NCI-H1105 treated with DMSO at 0.1 percent for 48 hours (cell line): ENCODE results near the gene CYP21A2.
"Not testable (repeated sequence)": the region's sequence is repeated elsewhere in the genome, so short reads cannot be mapped to it uniquely, and the experiment has no call there.

Experiments used
- DNase-seq: peaks from one replicate; lab custom pipeline; 2025; lab: John Stamatoyannopoulos, UW

Gene CYP21A2

DNA sequence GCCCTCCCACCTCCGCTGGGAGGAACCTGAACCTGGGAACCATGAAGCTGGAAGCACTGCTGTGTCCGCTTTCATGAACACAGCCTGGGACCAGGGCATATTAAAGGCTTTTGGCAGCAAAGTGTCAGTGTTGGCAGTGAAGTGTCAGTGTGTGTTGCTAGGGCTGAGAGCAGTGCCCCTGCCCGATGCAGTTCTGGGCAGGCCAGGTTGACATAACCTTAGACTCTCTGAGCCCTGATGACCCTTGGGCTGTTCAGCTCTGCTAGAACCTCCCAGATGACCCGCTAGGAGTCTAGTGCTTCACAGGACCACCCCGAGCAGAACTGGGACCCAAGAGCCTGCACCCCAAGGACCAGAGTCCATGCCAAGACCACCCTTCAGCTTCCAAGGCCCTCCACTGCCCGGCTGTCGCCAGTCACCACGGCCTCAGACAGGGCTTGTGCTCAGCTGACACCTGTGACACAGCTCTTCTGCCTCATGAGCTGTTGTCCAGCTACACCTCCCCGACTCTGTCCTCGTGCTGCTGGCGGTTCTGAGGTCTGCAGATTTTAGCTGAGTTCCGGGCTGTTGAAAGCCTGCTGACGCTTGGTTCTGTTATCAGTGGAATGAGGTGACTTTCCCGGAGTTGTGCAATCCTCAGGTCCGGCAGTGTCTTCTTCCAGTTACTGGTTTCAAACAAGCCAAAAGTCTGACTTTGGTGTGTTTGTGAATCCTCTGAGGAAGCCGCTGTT is 2.8 kb upstream of the CYP21A2 start:
- DNase-seq, result not testable (repeated sequence)

DNA sequence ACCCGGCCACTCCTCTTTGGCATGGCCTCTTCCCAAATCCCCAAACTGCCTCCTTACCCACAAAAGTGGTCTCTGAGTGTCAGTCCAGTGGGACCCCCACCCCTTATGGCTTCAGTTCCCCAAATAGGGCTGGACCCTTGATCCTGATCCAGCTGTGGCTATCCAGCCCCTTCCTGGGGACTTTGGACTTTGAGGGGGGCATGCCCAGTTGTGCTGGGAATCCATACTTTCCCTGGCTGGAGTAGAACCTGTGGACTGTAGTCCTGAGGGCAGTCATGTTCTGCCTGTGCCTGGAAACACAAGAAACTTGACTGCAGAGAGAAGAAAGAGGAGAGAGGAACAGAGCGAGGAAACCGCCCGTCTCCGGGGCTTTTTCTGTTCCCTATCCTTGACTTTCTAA is 1.1 kb upstream of the CYP21A2 start:
- not testable (repeated sequence) for DNase-seq

DNA sequence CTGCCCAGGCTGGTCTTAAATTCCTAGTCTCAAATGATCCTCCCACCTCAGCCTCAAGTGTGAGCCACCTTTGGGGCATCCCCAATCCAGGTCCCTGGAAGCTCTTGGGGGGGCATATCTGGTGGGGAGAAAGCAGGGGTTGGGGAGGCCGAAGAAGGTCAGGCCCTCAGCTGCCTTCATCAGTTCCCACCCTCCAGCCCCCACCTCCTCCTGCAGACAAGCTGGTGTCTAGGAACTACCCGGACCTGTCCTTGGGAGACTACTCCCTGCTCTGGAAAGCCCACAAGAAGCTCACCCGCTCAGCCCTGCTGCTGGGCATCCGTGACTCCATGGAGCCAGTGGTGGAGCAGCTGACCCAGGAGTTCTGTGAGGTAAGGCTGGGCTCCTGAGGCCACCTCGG is 663 bp downstream of the CYP21A2 start:
- DNase-seq, result not testable (repeated sequence)

GRCh38 chr6:32039321-32040274 is 1.4 kb downstream of the CYP21A2 start:
- not testable (repeated sequence) for DNase-seq

DNA sequence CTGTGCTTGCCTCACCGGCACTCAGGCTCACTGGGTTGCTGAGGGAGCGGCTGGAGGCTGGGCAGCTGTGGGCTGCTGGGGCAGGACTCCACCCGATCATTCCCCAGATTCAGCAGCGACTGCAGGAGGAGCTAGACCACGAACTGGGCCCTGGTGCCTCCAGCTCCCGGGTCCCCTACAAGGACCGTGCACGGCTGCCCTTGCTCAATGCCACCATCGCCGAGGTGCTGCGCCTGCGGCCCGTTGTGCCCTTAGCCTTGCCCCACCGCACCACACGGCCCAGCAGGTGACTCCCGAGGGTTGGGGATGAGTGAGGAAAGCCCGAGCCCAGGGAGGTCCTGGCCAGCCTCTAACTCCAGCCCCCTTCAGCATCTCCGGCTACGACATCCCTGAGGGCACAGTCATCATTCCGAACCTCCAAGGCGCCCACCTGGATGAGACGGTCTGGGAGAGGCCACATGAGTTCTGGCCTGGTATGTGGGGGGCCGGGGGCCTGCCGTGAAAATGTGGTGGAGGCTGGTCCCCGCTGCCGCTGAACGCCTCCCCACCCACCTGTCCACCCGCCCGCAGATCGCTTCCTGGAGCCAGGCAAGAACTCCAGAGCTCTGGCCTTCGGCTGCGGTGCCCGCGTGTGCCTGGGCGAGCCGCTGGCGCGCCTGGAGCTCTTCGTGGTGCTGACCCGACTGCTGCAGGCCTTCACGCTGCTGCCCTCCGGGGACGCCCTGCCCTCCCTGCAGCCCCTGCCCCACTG is 2.3 kb downstream of the CYP21A2 start:
- not testable (repeated sequence) for DNase-seq

GRCh38 chr6:32041050-32041321 is 2.8 kb downstream of the CYP21A2 start:
- DNase-seq, result not testable (repeated sequence)

- DNase-seq, result not testable (repeated sequence)
Measured at GRCh38 chr6:32041385-32041784, 3.2 kb downstream of the CYP21A2 start.

DNA sequence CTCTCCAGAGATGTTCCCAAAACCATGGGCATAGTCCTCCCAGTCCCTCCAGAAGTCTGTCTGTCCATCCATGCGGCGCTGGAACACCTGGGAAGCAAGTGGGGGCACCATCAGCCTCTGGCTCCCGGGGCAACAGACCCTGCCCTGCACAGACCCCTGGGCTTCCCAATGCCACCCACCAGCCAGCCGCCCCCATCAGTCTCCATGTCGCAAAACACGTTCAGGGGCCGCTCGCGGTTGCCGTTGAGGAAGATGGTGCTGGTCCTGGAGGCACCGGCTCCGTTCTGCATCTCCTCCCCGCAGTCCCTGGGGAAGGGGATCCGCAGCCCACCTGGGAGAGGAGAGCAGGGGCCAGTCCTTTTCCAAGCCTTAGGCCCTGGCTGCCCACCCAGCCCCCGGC is 4.1 kb downstream of the CYP21A2 start:
- DNase-seq, result not testable (repeated sequence)

GRCh38 chr6:32043589-32044380 is 5.6 kb downstream of the CYP21A2 start:
- not testable (repeated sequence) for DNase-seq

DNA sequence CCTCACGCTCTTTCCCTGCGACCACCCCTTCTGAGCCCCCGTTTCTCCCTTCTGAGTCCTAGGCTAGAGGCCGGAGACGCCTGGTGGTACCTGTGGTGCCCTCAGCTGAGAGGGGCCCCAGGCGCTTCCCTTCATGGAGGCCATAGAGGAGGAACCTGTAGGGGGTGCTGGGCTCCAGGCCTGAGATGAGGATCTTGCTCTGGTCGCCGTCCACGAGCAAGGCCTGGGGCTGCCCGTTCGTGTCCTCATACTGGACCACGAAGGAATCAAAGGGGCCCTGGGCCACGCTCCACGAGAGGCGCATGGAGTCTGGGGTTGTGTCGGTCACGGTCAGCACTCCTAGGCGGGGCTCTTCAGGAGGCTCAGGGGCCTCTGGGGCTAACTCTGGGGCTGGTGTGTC is 6.7 kb downstream of the CYP21A2 start:
- DNase-seq, result not testable (repeated sequence)

DNA sequence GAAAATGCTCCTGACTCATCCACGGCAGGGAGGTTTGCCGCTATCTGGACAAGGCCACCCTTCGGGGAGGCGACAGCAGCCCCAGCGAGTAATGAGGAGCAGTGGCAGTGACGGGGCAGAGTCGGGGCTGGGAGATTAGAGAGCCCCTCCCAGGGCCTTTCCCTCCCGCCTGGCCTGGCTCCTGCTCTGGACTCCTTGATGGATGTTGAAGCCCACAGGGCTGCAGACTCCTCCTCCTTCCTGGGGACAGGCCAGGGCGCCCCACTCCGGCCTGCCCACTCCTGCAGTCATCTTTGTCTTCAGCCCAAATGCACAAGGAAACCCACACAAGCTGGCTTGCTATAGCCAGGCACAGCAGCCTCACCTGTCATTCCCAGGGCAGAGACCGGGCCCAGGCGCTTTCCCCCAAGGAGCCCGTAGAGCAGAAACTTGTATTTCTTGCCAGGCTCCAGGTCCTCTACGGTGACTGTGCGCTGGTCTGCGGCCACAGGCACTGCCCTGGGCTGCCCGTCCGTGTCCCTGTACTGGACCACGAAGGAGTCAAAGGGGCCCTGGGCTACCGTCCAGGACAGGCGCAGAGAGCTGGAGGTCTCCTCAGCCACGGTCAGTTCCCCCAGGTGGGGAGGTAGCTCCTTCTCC is 7.7 kb downstream of the CYP21A2 start:
- DNase-seq, result no peak

- peak; percentile 14 for DNase-seq
Measured at GRCh38 chr6:32046450-32047083, 8.4 kb downstream of the CYP21A2 start.

DNA sequence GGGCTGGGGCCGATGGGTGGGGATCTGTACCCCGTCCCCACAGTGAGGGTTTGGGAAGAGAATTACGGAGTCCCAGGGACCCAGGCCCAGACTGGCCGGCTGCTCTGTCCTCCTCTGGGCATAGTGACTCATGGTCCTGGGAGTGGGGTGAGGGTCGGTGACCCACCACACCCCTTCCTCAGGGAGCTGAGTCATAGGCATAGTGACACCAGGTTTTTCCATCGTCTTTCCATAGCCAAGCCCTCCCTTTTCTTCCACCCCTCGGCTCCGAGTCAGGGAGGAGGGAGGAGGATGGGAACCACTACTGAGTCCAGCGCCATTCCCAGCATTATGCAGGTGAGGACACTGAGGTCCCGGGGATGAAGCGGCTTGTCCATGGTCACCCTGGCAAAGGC is 8.9 kb downstream of the CYP21A2 start:
- no peak for DNase-seq

- no peak for DNase-seq
Measured at GRCh38 chr6:32047539-32047854, 9.3 kb downstream of the CYP21A2 start.

- DNase-seq, result peak; percentile 0
Measured at GRCh38 chr6:32047855-32048766, 9.9 kb downstream of the CYP21A2 start.

GRCh38 chr6:32049149-32049548 is 10.9 kb downstream of the CYP21A2 start:
- DNase-seq, result not testable (repeated sequence)

DNA sequence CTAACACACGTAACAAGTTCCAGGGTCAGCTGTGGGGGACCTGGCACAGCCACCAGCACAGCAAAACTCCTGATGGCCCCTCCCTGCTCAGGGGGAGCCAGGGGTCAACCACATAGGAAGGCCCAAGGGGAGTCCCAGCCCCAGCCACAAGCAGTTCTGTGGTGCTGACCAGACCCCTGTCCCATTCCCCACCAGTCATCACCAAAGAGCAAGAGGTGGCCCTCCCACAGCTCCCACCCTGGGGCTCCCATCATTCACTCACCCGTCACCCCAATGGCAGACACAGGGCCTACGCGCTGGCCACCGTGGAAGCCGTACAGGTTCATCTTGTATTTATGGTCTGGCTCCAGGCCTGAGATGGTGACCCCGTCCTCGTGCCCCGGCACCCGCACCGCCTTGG is 11.5 kb downstream of the CYP21A2 start:
- DNase-seq, result not testable (repeated sequence)

- DNase-seq, result no peak
Measured at GRCh38 chr6:32050562-32050961, 12.3 kb downstream of the CYP21A2 start.

- not testable (repeated sequence) for DNase-seq
Measured at GRCh38 chr6:32052626-32053025, 14.4 kb downstream of the CYP21A2 start.

GRCh38 chr6:32053314-32053713 is 15.1 kb downstream of the CYP21A2 start:
- DNase-seq, result not testable (repeated sequence)
